HEK293T (cell line): ENCODE results near the gene PRSS1.

ENCODE experiments used
- CTCF ChIA-PET: fragments of 350-600 bp; formaldehyde crosslinking; extraction: SDS; loops from one replicate; lab custom pipeline; 2021; ENCODE audit warnings: antibody characterized with exemption, inconsistent platforms; lab: Yijun Ruan, JAX
- POLR2A ChIA-PET: fragments of 350-600 bp; formaldehyde crosslinking; extraction: SDS; loops from one replicate; lab custom pipeline; 2020; ENCODE audit warnings: antibody characterized with exemption, inconsistent platforms; lab: Yijun Ruan, JAX
- DNase-seq: peaks from one replicate; pipeline ENCODE4 v3.0.0; 2012; ENCODE audit warnings: mixed read lengths; ENCODE audit errors: extremely low spot score
- ARNT ChIP-seq: fragments of 450-650 bp; IDR thresholded peaks from 2 replicates; pipeline ENCODE4 v1.6.1; 2017; ENCODE audit warnings: mild to moderate bottlenecking
- BHLHE40 ChIP-seq: fragments of 450-650 bp; IDR thresholded peaks from 2 replicates; pipeline ENCODE4 v1.6.1; 2016; ENCODE audit warnings: mild to moderate bottlenecking, moderate library complexity, borderline replicate concordance
- CTBP1 ChIP-seq: fragments of 450-650 bp; IDR thresholded peaks from 2 replicates; pipeline ENCODE4 v1.6.1; 2016; ENCODE audit warnings: borderline replicate concordance
- ELF4 ChIP-seq: fragments of 450-650 bp; IDR thresholded peaks from 2 replicates; pipeline ENCODE4 v1.6.1; 2017; ENCODE audit warnings: antibody characterized with exemption
- FOXA1 ChIP-seq: fragments of 450-650 bp; IDR thresholded peaks from 2 replicates; pipeline ENCODE4 v1.6.1; 2016; ENCODE audit warnings: mild to moderate bottlenecking
- FOXK2 ChIP-seq: fragments of 450-650 bp; IDR thresholded peaks from 2 replicates; pipeline ENCODE4 v1.6.1; 2016; ENCODE audit warnings: mild to moderate bottlenecking
- FOXM1 ChIP-seq: fragments of 450-650 bp; IDR thresholded peaks from 2 replicates; pipeline ENCODE4 v1.6.1; 2017; ENCODE audit warnings: mild to moderate bottlenecking, borderline replicate concordance
- HDGF ChIP-seq: fragments of 450-650 bp; IDR thresholded peaks from 2 replicates; pipeline ENCODE4 v1.6.1; 2017; ENCODE audit warnings: antibody characterized with exemption, borderline replicate concordance
- L3MBTL2 ChIP-seq: fragments of 450-650 bp; conservative IDR thresholded peaks from 2 replicates; pipeline ENCODE4 v1.6.1; 2016; ENCODE audit warnings: mild to moderate bottlenecking
- LEF1 ChIP-seq: fragments of 450-650 bp; IDR thresholded peaks from 2 replicates; pipeline ENCODE4 v1.6.1; 2017; ENCODE audit warnings: mild to moderate bottlenecking, borderline replicate concordance
- NFRKB ChIP-seq: fragments of 450-650 bp; IDR thresholded peaks from 2 replicates; pipeline ENCODE4 v1.6.1; 2016; ENCODE audit warnings: mild to moderate bottlenecking, moderate library complexity
- SP1 ChIP-seq: fragments of 450-650 bp; IDR thresholded peaks from 2 replicates; pipeline ENCODE4 v1.6.1; 2017
- SUZ12 ChIP-seq: fragments of 450-650 bp; IDR thresholded peaks from 2 replicates; pipeline ENCODE4 v1.6.1; 2016; ENCODE audit warnings: mild to moderate bottlenecking
- TARDBP ChIP-seq: fragments of 450-650 bp; IDR thresholded peaks from 2 replicates; pipeline ENCODE4 v1.6.1; 2016
- ZNF384 ChIP-seq: fragments of 450-650 bp; IDR thresholded peaks from 2 replicates; pipeline ENCODE4 v1.6.1; 2016
- TF ChIP-seq, protein P1 (sequence below): fragments of 450-650 bp; IDR thresholded peaks from 2 replicates; pipeline ENCODE4 v1.6.1; 2016

Gene PRSS1

DNA sequence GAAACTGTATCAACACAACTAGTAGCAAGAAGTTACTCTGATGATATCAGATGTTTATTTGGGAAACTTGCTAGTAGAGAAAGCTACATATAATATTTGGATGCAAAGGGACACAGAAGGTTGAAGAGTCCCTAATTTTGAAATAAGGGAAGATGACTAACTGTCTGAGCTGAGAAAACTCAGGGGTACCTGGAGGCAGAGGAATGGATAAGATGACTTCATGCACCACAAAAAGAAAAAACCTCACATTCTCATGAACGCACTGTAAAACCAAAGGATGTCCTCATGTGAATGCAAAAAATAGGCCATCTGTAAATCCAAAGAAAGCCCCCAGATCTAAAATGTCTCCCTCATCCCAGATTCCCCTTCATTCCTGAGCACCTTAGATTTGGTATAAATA lies 50.8 kb downstream of the PRSS1 start:
- no peak for DNase-seq
- TF ChIP-seq ARNT (no peak), FOXK2 (no peak), LEF1 (no peak), HDGF (no peak)
- TF ChIP-seq, protein P1, sequence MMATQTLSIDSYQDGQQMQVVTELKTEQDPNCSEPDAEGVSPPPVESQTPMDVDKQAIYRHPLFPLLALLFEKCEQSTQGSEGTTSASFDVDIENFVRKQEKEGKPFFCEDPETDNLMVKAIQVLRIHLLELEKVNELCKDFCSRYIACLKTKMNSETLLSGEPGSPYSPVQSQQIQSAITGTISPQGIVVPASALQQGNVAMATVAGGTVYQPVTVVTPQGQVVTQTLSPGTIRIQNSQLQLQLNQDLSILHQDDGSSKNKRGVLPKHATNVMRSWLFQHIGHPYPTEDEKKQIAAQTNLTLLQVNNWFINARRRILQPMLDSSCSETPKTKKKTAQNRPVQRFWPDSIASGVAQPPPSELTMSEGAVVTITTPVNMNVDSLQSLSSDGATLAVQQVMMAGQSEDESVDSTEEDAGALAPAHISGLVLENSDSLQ, result no peak
- ChIA-PET CTCF (no interaction called here), POLR2A (no interaction called here)

DNA sequence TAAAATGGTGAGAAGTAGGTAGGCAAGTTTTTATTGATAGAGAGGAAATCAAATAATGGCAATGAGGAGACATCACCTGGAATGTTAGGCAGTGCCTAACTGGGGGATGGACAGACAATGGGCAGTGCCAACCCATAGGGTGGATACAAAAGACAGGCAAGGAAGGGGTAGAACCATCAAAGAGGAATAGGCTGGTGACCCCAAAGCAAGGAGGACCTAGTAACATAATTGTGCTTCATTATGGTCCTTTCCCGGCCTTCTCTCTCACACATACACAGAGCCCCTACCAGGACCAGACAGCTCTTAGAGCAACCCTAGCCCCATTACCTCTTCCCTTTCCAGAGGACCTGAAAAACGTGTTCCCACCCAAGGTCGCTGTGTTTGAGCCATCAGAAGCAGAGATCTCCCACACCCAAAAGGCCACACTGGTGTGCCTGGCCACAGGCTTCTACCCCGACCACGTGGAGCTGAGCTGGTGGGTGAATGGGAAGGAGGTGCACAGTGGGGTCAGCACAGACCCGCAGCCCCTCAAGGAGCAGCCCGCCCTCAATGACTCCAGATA lies 51.5 kb downstream of the PRSS1 start:
- TF ChIP-seq FOXM1 (no peak), L3MBTL2 (no peak), ARNT (no peak), ELF4 (no peak), TARDBP (no peak), FOXA1 (no peak), FOXK2 (no peak), LEF1 (no peak), ZNF384 (no peak), SUZ12 (no peak), NFRKB (no peak), BHLHE40 (no peak)
- ChIA-PET CTCF (no interaction called here), POLR2A (no interaction called here)
- DNase-seq, result no peak

DNA sequence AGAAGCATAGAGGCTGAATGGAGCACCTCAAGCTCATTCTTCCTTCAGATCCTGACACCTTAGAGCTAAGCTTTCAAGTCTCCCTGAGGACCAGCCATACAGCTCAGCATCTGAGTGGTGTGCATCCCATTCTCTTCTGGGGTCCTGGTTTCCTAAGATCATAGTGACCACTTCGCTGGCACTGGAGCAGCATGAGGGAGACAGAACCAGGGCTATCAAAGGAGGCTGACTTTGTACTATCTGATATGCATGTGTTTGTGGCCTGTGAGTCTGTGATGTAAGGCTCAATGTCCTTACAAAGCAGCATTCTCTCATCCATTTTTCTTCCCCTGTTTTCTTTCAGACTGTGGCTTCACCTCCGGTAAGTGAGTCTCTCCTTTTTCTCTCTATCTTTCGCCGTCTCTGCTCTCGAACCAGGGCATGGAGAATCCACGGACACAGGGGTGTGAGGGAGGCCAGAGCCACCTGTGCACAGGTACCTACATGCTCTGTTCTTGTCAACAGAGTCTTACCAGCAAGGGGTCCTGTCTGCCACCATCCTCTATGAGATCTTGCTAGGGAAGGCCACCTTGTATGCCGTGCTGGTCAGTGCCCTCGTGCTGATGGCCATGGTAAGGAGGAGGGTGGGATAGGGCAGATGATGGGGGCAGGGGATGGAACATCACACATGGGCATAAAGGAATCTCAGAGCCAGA lies 52.5 kb downstream of the PRSS1 start:
- ChIA-PET POLR2A (no interaction called here), CTCF (no interaction called here)
- TF ChIP-seq FOXA1, result no peak
- TF ChIP-seq FOXK2, result no peak
- no peak for TF ChIP-seq CTBP1
- TF ChIP-seq TARDBP, result no peak
- no peak for TF ChIP-seq FOXM1
- TF ChIP-seq ELF4, result no peak
- no peak for TF ChIP-seq HDGF
- no peak for TF ChIP-seq L3MBTL2
- no peak for TF ChIP-seq SUZ12
- TF ChIP-seq, protein P1, result no peak
- TF ChIP-seq LEF1, result no peak
- TF ChIP-seq ZNF384, result no peak
- no peak for TF ChIP-seq ARNT
- TF ChIP-seq BHLHE40, result no peak
- TF ChIP-seq NFRKB, result no peak
- no peak for TF ChIP-seq SP1
- DNase-seq, result no peak

DNA sequence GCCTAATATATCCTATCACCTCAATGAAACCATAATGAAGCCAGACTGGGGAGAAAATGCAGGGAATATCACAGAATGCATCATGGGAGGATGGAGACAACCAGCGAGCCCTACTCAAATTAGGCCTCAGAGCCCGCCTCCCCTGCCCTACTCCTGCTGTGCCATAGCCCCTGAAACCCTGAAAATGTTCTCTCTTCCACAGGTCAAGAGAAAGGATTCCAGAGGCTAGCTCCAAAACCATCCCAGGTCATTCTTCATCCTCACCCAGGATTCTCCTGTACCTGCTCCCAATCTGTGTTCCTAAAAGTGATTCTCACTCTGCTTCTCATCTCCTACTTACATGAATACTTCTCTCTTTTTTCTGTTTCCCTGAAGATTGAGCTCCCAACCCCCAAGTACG lies 53.0 kb downstream of the PRSS1 start:
- DNase-seq, result no peak
- POLR2A ChIA-PET, result no interaction called here
- TF ChIP-seq NFRKB (no peak), FOXA1 (no peak), ZNF384 (no peak)
- CTCF ChIA-PET, result no interaction called here
